Astrocyte (in vitro differentiated cells and primary cell): ENCODE measurements around the gene TMEM175. TPM values are rescaled to one million over a fixed set of nuclear protein-coding genes. Genes with fewer than 3 reads are reported as not detected.

Experiments
- DNase-seq: peaks from one replicate; pipeline ENCODE4 v3.0.0-alpha.2; 2010; ENCODE audit warnings: low read depth
- FAIRE-seq: peaks from 2 replicates; lab custom pipeline; 2011; peaks lifted over from hg19 to GRCh38; lab: Jason Lieb, UNC
- H2AFZ ChIP-seq: 2 replicates; pipeline ENCODE4 v1.6.0; 2012; ENCODE audit warnings: low read depth, low read length, inconsistent platforms
- H3K27ac ChIP-seq: 2 replicates; pipeline ENCODE4 v1.5.1; 2011; ENCODE audit warnings: low read depth, low read length, inconsistent platforms
- H3K27me3 ChIP-seq: 2 replicates; pipeline ENCODE4 v1.6.0; 2011; ENCODE audit warnings: low read length, inconsistent platforms; ENCODE audit not compliant: insufficient read depth
- H3K36me3 ChIP-seq: 2 replicates; pipeline ENCODE4 v1.5.1; 2011; ENCODE audit warnings: low read length, inconsistent platforms; ENCODE audit not compliant: insufficient read depth
- H3K4me1 ChIP-seq: 2 replicates; pipeline ENCODE4 v1.5.1; 2011; ENCODE audit warnings: low read length, inconsistent platforms; ENCODE audit not compliant: insufficient read depth
- H3K4me2 ChIP-seq: 2 replicates; pipeline ENCODE4 v1.6.0; 2012; ENCODE audit warnings: low read length, inconsistent platforms
- H3K4me3 ChIP-seq: 2 replicates; pipeline ENCODE4 v1.5.1; 2011; ENCODE audit warnings: low read depth, mild to moderate bottlenecking, low read length, inconsistent platforms; ENCODE audit not compliant: insufficient read depth
- H3K79me2 ChIP-seq: 2 replicates; pipeline ENCODE4 v1.6.0; 2012; ENCODE audit warnings: mild to moderate bottlenecking, low read length, inconsistent platforms; ENCODE audit not compliant: insufficient read depth
- H3K9ac ChIP-seq: 2 replicates; pipeline ENCODE4 v1.6.0; 2012; ENCODE audit warnings: mild to moderate bottlenecking, low read length, inconsistent platforms
- H3K9me3 ChIP-seq: 2 replicates; pipeline ENCODE4 v1.5.1; 2012; ENCODE audit warnings: low read depth, mild to moderate bottlenecking, low read length, inconsistent platforms; ENCODE audit not compliant: insufficient read depth
- H4K20me1 ChIP-seq: 2 replicates; pipeline ENCODE4 v1.6.0; 2012; ENCODE audit warnings: low read length, inconsistent platforms; ENCODE audit not compliant: insufficient read depth
- H3K27ac Mint-ChIP-seq: one replicate; pipeline ENCODE4 v1.8.0; 2021; ENCODE audit warnings: mild to moderate bottlenecking, mixed read lengths; ENCODE audit not compliant: unreplicated experiment
- H3K27me3 Mint-ChIP-seq: one replicate; pipeline ENCODE4 v1.8.0; 2021; ENCODE audit warnings: low read depth, mixed read lengths; ENCODE audit not compliant: unreplicated experiment
- H3K36me3 Mint-ChIP-seq: one replicate; pipeline ENCODE4 v1.8.0; 2021; ENCODE audit warnings: low read depth, mixed read lengths; ENCODE audit not compliant: unreplicated experiment
- H3K4me1 Mint-ChIP-seq: one replicate; pipeline ENCODE4 v1.8.0; 2021; ENCODE audit warnings: low read depth, mixed read lengths; ENCODE audit not compliant: unreplicated experiment
- H3K4me3 Mint-ChIP-seq: one replicate; pipeline ENCODE4 v1.8.0; 2021; ENCODE audit warnings: mild to moderate bottlenecking, moderate library complexity, mixed read lengths; ENCODE audit not compliant: unreplicated experiment
- H3K9me3 Mint-ChIP-seq: one replicate; pipeline ENCODE4 v1.8.0; 2021; ENCODE audit warnings: mild to moderate bottlenecking, mixed read lengths; ENCODE audit not compliant: unreplicated experiment
- EZH2 ChIP-seq: IDR thresholded peaks from 2 replicates; pipeline ENCODE4 v1.6.1; 2012; ENCODE audit warnings: mild to moderate bottlenecking, low read length, inconsistent platforms; ENCODE audit not compliant: insufficient read depth
- total RNA-seq: library from RNA; stranded (reverse); gene quantifications from 2 replicates; pipeline ENCODE4 v1.2.1, GENCODE V29; 2021
- TF ChIP-seq, protein P1 (sequence below): IDR thresholded peaks from 2 replicates; pipeline ENCODE4 v1.5.1; 2011; ENCODE audit warnings: low read depth, mild to moderate bottlenecking, inconsistent platforms, low read length, moderate library complexity; ENCODE audit not compliant: insufficient read depth

Gene TMEM175
- total RNA-seq, 1 donor from 2014 or later: 22.1 TPM

DNA sequence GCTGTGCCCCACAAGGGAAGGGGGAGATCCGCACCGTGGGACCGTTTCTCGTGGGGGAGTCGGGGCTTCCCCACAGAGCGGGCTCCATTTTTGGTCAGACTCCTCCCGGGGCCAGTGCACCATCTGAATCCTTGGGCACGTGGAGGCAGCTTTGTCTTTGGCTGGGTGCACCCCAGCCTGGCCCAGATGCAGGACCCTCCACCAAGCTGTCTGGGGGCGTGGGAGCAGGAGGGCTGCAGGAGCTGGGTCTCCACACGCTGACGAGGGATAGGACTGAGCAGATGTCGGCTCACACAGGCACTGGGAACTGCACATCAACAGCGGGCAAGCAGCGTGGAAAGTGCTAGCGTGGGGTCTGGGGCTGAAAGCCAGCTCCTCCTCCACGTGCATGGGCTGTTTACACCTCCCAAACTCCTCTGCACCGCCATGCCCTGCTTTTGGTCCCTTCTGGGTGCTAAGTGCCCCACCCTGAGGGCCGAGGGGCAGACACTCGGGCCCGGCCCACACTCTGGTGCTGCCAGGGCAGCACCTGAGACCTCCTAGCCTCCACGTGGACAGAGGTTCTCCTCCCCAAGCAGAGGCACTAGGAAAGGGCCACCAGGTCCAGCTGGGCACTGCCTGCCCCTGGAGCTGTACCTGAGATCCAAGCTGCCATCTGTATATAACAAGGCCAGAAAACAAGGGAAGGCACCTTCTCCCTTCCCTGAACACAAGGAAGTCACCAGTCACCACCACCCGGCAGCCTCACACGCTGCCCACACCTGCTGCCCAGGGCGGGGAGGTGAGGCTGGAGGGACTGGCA, 27.3 kb downstream of the TMEM175 start:
- Mint-ChIP-seq H3K4me3 (no peak overlapping the region), H3K27ac (no peak overlapping the region), H3K36me3 (peaks cover 4% of the 10 kb centered on the region), H3K9me3 (no peaks in the 10 kb centered on the region), H3K27me3 (no peaks in the 10 kb centered on the region), H3K4me1 (no peaks in the 10 kb centered on the region)
- H4K20me1 ChIP-seq: no peaks in the 10 kb centered on the region
- H3K4me2 ChIP-seq: no peak overlapping the region
- H3K36me3 ChIP-seq: no peaks in the 10 kb centered on the region
- H3K4me3 ChIP-seq: no peak overlapping the region
- FAIRE-seq (no peak), DNase-seq (no peak)
- H3K9me3 ChIP-seq: no peaks in the 10 kb centered on the region
- no peak for TF ChIP-seq EZH2
- TF ChIP-seq, protein P1, sequence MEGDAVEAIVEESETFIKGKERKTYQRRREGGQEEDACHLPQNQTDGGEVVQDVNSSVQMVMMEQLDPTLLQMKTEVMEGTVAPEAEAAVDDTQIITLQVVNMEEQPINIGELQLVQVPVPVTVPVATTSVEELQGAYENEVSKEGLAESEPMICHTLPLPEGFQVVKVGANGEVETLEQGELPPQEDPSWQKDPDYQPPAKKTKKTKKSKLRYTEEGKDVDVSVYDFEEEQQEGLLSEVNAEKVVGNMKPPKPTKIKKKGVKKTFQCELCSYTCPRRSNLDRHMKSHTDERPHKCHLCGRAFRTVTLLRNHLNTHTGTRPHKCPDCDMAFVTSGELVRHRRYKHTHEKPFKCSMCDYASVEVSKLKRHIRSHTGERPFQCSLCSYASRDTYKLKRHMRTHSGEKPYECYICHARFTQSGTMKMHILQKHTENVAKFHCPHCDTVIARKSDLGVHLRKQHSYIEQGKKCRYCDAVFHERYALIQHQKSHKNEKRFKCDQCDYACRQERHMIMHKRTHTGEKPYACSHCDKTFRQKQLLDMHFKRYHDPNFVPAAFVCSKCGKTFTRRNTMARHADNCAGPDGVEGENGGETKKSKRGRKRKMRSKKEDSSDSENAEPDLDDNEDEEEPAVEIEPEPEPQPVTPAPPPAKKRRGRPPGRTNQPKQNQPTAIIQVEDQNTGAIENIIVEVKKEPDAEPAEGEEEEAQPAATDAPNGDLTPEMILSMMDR: no peak
- no peak overlapping the region for H3K9ac ChIP-seq
- no peak overlapping the region for H3K27ac ChIP-seq
- H3K27me3 ChIP-seq: no peaks in the 10 kb centered on the region
- H3K79me2 ChIP-seq: no peaks in the 10 kb centered on the region
- no peaks in the 10 kb centered on the region for H3K4me1 ChIP-seq
- H2AFZ ChIP-seq: no peak overlapping the region

DNA sequence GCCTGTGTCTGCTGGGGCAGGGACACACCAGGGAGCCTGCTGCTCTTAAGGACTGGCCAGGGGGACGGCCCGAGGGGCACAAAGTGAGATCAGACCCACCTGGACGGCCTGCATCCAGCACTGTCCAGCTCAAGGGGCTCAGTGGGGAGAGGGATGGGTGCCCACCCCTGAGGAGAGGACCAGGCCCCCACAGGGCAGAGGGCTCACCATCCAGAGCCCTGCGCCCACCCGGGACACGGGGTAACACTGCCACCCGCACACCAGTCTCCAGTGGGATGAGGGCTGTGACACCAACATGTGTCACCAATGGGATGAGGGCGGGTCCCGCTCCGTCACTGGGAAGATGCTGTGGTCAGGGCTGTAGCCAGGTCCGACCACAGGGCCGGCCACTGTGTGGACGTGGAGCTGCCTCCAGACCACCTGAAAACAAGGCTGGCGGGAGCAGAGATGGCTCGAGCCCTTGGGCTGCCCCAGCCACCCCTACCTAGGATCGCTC, 27.9 kb downstream of the TMEM175 start:
- Histone ChIP-seq H4K20me1 (no peaks in the 10 kb centered on the region), H3K36me3 (no peaks in the 10 kb centered on the region), H2AFZ (no peak overlapping the region), H3K27ac (no peak overlapping the region), H3K9ac (no peak overlapping the region), H3K79me2 (no peaks in the 10 kb centered on the region), H3K4me3 (no peak overlapping the region), H3K27me3 (no peaks in the 10 kb centered on the region), H3K9me3 (no peaks in the 10 kb centered on the region), H3K4me2 (no peak overlapping the region), H3K4me1 (no peaks in the 10 kb centered on the region)
- H3K27ac Mint-ChIP-seq: no peak overlapping the region
- no peak overlapping the region for H3K4me3 Mint-ChIP-seq
- no peak for DNase-seq
- no peaks in the 10 kb centered on the region for H3K9me3 Mint-ChIP-seq
- H3K36me3 Mint-ChIP-seq: peaks cover 2% of the 10 kb centered on the region
- H3K4me1 Mint-ChIP-seq: no peaks in the 10 kb centered on the region
- no peak for TF ChIP-seq EZH2
- TF ChIP-seq, protein P1: no peak
- no peak for FAIRE-seq
- no peaks in the 10 kb centered on the region for H3K27me3 Mint-ChIP-seq
